ENCODE data around the gene SMIM43.
A peak's percentile ranks its signal among the peaks of the same experiment; 100 is the strongest.
"Not testable (repeated sequence)": the region's sequence is repeated elsewhere in the genome, so short reads cannot be mapped to it uniquely, and the experiment has no call there.

Gene SMIM43

DNA sequence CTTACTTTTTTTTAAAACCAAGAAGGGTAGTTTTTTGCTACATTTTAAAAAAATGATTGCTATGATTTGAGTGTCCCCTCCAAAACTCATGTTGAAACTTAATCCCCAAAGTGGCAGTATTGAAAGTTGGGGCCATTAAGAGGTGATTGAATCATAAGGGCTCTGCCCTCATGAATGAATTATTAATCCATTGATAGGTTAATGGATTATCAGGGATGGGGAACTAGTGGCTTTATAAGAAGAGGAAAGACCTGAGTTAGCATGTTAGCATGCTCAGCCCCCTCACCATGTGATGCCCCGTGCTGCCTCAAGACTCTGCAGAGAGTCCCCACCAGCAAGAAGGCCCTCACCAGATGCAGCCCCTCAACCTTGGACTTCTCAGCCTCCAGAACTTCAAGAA is 31.0 kb downstream of the SMIM43 start:
- DNase-seq, result no peak

- DNase-seq, result not testable (repeated sequence)
Measured at GRCh38 chr4:121729753-121730152, 35.2 kb downstream of the SMIM43 start.

DNA sequence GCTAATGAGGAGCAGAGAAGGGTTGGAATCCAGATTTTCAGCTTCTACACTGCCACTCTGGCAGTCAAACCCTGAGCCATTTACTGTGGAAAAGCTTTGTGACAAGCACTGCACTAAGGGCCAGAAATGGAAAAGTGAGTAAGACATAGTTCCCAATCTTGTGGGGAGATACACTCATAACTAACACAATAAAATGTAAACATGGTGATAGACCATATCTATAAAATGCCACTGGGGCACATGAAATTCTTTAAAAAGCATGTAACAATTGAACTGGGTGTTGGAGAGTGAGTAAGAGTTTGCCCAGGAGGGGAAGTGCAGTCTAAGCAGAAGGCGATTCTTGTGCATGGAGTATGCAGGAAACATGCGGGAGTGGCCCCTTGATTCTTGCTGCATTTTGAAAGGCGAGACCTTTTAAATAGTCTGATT is 36.2 kb downstream of the SMIM43 start:
- no peak for DNase-seq

- DNase-seq, result no peak
Measured at GRCh38 chr4:121728066-121728465, 36.9 kb downstream of the SMIM43 start.

- peak; percentile 67 for DNase-seq
Measured at GRCh38 chr4:121726642-121727268, 38.2 kb downstream of the SMIM43 start.

DNA sequence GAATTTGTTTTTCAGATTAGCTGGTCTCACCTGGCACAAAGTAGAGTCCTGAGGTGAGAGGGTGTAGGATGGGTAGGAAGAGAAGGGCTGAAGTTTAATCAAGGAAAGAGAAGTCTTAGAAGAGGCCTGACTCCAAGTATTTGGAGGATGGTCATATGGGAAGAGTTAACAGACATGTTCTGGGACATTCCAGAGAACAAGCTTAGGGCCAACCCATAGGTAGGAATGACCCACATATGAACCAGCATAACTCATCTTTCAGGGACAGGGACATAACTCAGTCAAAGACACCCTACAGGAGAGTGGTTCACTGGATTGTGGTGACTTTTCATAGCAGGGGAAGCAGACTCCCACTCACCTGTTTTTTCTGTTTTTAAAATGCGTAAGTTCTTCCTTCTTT is 40.3 kb downstream of the SMIM43 start:
- no peak for DNase-seq

- no peak for DNase-seq
Measured at GRCh38 chr4:121721700-121722099, 43.3 kb downstream of the SMIM43 start.

DNA sequence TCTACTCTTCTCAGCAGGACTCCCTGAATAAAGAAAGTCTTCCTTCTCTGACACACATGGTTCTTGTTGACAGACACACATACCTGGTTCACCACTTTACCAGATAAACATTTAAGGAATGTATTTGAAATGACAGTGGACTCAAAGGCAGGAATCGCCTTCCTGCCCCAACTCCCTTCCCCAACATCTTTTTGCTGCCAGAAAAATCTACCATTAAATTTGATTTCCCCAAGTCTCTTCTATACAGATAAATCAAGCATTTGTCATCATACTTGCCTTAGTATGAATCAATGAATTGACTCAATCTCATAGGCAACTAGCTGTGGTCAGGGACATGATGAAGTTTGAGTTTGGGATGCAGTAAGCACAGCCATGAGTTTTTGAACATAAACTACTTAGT is 44.9 kb downstream of the SMIM43 start:
- no peak for DNase-seq

DNA sequence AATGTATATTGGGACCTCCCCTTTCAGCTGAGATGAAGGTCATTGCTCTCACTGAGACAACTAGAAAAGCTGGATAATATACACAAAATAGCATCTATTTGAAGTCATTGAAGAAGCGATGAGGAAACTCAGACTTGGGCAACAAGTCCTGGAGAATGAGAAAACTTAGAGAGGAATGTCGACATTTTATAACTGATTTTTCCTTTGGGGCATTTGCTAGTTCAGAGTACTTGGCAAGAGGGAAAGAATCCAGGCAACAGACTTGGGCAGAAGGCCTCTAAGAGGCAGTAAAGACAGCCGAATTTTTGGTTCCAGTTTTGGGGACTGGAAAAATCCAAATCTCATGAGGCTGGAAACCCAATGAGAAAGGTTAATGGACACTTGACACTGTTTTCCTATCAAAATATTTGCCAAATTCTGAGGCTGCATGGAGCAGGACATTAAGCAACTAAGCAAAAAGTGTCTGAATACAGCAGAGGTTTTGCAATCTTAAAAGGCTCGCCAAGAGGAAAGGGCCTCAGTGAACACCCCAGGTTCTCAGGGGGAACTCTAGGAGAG is 47.2 kb downstream of the SMIM43 start:
- DNase-seq, result no peak

GRCh38 chr4:121714548-121714947 is 50.4 kb downstream of the SMIM43 start:
- no peak for DNase-seq

- DNase-seq, result no peak
Measured at GRCh38 chr4:121712783-121713182, 52.2 kb downstream of the SMIM43 start.

DNA sequence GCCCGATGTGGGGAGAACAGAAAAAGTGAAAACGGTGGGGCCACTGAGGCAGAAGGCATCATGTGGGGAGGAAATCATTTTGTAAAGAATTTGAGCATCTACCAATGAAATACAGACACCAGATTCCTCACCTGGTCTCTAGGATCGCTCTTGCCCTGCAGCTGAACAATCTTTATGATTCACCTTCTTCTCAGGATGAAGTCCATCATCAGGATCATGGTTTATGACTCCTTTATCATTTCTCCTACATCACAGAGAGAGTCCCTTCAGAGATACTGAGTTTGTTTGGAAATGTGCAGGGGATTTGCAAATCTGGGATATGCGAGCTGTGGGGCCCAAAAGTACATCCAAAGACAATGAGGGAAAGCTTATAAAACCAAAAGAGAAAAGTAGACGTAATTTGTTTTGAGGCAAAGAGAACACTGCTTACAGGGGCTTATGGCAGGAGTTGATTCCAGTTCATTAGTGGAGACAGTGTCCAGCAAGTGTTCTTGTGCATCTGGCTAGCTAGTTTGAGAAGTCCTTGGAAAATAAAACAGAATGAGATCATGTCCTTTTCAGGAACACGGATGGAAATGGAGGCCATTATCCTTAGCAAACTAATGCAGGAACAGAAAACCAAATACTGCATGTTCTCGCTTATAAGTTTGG is 52.8 kb downstream of the SMIM43 start:
- DNase-seq, result no peak

GRCh38 chr4:121711263-121712000 is 53.5 kb downstream of the SMIM43 start:
- DNase-seq, result no peak

DNA sequence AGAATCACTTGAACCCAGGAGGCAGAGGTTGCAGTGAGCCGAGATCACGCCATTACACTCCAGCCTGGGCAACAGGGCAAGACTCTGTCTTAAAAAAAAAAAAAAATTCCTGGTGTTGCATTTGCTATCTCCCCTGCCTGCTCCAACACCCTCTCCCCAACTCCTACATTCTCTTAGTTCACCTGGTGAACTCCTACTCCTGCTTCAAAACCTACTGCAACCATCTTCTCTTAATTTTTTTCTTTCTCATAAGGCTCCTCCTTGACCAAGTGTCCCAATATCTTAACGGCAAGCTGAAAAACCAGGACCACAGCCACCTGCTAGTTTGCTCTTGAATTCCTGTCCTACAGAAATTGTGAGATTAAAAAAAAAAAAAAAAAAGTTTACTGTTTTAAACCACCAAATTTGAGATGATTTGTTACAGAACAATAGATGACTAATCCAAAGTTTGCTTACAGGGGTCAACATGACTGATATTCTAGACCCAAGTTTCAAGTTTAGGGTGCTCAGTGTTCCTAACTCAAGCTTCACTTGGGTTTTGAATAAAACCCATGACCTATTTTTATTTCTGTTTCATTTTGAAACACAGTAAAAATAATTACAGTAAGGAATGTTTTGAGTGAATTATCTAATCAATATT is 55.1 kb downstream of the SMIM43 start:
- DNase-seq, result no peak
